H9 (cell line): Measurements from ENCODE around the gene NFIX. TPM values are rescaled to one million over a fixed set of nuclear protein-coding genes. Genes with fewer than 3 reads are reported as not detected.

ENCODE experiments used
- DNase-seq: peaks from one replicate; pipeline ENCODE4 v3.0.0-alpha.2; 2017
- H2AFZ ChIP-seq: one replicate; pipeline ENCODE4 v1.6.1; 2013; ENCODE audit warnings: mild to moderate bottlenecking, low read length, control low read depth, moderate library complexity
- H2AK5ac ChIP-seq: 2 replicates; pipeline ENCODE4 v1.6.1; 2013; ENCODE audit warnings: low read length, control low read depth, mixed read lengths; ENCODE audit not compliant: insufficient read length
- H2BK120ac ChIP-seq: one replicate; pipeline ENCODE4 v1.6.1; 2013; ENCODE audit warnings: low read depth, mild to moderate bottlenecking, low read length, control low read depth, inconsistent platforms; ENCODE audit not compliant: poor library complexity, severe bottlenecking
- H2BK12ac ChIP-seq: 2 replicates; pipeline ENCODE4 v1.6.1; 2013; ENCODE audit warnings: low read length, control low read depth, mixed read lengths, low read depth; ENCODE audit not compliant: insufficient read length
- H2BK15ac ChIP-seq: 2 replicates; pipeline ENCODE4 v1.6.1; 2013; ENCODE audit warnings: low read depth, low read length, control low read depth
- H2BK20ac ChIP-seq: one replicate; pipeline ENCODE4 v1.6.1; 2013; ENCODE audit warnings: low read depth, mild to moderate bottlenecking, low read length, control low read depth, inconsistent platforms; ENCODE audit not compliant: poor library complexity, severe bottlenecking
- H2BK5ac ChIP-seq: 2 replicates; pipeline ENCODE4 v1.6.1; 2013; ENCODE audit warnings: low read length, control low read depth, mixed read lengths; ENCODE audit not compliant: insufficient read length
- H3K14ac ChIP-seq: 2 replicates; pipeline ENCODE4 v1.6.1; 2013; ENCODE audit warnings: low read length, control low read depth; ENCODE audit not compliant: insufficient read depth
- H3K18ac ChIP-seq: 2 replicates; pipeline ENCODE4 v1.6.1; 2013; ENCODE audit warnings: low read depth, mild to moderate bottlenecking, mixed read lengths, low read length, control low read depth; ENCODE audit not compliant: insufficient read length
- H3K23ac ChIP-seq: 2 replicates; pipeline ENCODE4 v1.6.1; 2013; ENCODE audit warnings: low read length, control low read depth, mixed read lengths, low read depth; ENCODE audit not compliant: insufficient read length
- H3K23me2 ChIP-seq: 2 replicates; pipeline ENCODE4 v1.6.1; 2013; ENCODE audit warnings: low read depth, mild to moderate bottlenecking, mixed read lengths, low read length, control low read depth; ENCODE audit not compliant: insufficient read length, poor library complexity, severe bottlenecking
- H3K27ac ChIP-seq: 2 replicates; pipeline ENCODE4 v1.5.1; 2013; ENCODE audit warnings: low read length, control low read depth, mixed read lengths, low read depth; ENCODE audit not compliant: insufficient read length
- H3K27me3 ChIP-seq: 2 replicates; pipeline ENCODE4 v1.6.1; 2013; ENCODE audit warnings: low read length, control low read depth, inconsistent platforms; ENCODE audit not compliant: insufficient read depth
- H3K4ac ChIP-seq: 2 replicates; pipeline ENCODE4 v1.6.1; 2013; ENCODE audit warnings: low read depth, mild to moderate bottlenecking, control low read depth, inconsistent platforms, low read length, moderate library complexity
- H3K4me1 ChIP-seq: 2 replicates; pipeline ENCODE4 v1.6.1; 2013; ENCODE audit warnings: low read length, control low read depth, inconsistent platforms; ENCODE audit not compliant: insufficient read depth
- H3K4me2 ChIP-seq: 2 replicates; pipeline ENCODE4 v1.6.1; 2013; ENCODE audit warnings: low read length, control low read depth, mixed read lengths; ENCODE audit not compliant: insufficient read length, insufficient read depth
- H3K56ac ChIP-seq: 2 replicates; pipeline ENCODE4 v1.6.1; 2013; ENCODE audit warnings: low read depth, mild to moderate bottlenecking, mixed read lengths, low read length, control low read depth; ENCODE audit not compliant: insufficient read length
- H3K79me1 ChIP-seq: 2 replicates; pipeline ENCODE4 v1.6.1; 2013; ENCODE audit warnings: low read depth, mild to moderate bottlenecking, moderate library complexity, low read length, control low read depth, inconsistent platforms; ENCODE audit not compliant: insufficient read depth, poor library complexity, severe bottlenecking
- H3K79me2 ChIP-seq: 2 replicates; pipeline ENCODE4 v1.6.1; 2013; ENCODE audit warnings: low read length, control low read depth, inconsistent platforms; ENCODE audit not compliant: insufficient read depth
- H3K9ac ChIP-seq: 2 replicates; pipeline ENCODE4 v1.6.1; 2013; ENCODE audit warnings: low read length, control low read depth, mixed read lengths; ENCODE audit not compliant: insufficient read length; ENCODE audit errors: extremely low read depth
- H3K9me3 ChIP-seq: one replicate; pipeline ENCODE4 v1.6.1; 2013; ENCODE audit warnings: low read depth, low read length, inconsistent platforms; ENCODE audit not compliant: control insufficient read depth
- H3T11ph ChIP-seq: one replicate; pipeline ENCODE4 v1.6.1; 2013; ENCODE audit warnings: mild to moderate bottlenecking, low read length, control low read depth, inconsistent platforms
- H4K20me1 ChIP-seq: one replicate; pipeline ENCODE4 v1.6.1; 2013; ENCODE audit not compliant: control insufficient read depth, insufficient read length, insufficient read depth
- H4K5ac ChIP-seq: 2 replicates; pipeline ENCODE4 v1.6.1; 2013; ENCODE audit warnings: low read depth, mild to moderate bottlenecking, mixed read lengths, low read length, control low read depth; ENCODE audit not compliant: insufficient read length
- H4K8ac ChIP-seq: replicated peaks from 2 replicates; pipeline ENCODE4 v1.6.1; 2013; ENCODE audit warnings: low read length, control low read depth, mixed read lengths, low read depth; ENCODE audit not compliant: insufficient read length
- H4K91ac ChIP-seq: 2 replicates; pipeline ENCODE4 v1.6.1; 2013; ENCODE audit warnings: low read depth, mild to moderate bottlenecking, moderate library complexity, mixed read lengths, low read length, control low read depth; ENCODE audit not compliant: insufficient read length
- H3K27ac Mint-ChIP-seq, 3 experiments: 2 replicates in 2 of 3; 3 replicates in 1 of 3; pipeline ENCODE4 v1.8.0; 2020 to 2021; ENCODE audit warnings: mixed read lengths in 3 of 3, mild to moderate bottlenecking in 1 of 3, moderate library complexity in 1 of 3
- H3K27me3 Mint-ChIP-seq: 2 replicates; pipeline ENCODE4 v1.8.0; 2021; ENCODE audit warnings: low read depth, mild to moderate bottlenecking, moderate library complexity, mixed read lengths
- H3K36me3 Mint-ChIP-seq, 3 experiments: 2 replicates in 2 of 3; 3 replicates in 1 of 3; pipeline ENCODE4 v1.8.0; 2020 to 2021; ENCODE audit warnings: low read depth in 3 of 3, mixed read lengths in 3 of 3; ENCODE audit not compliant: insufficient read depth in 1 of 3
- H3K4me1 Mint-ChIP-seq, 2 experiments: 2 replicates each; pipeline ENCODE4 v1.8.0; 2020; ENCODE audit warnings: mixed read lengths in 2 of 2
- H3K4me3 Mint-ChIP-seq, 2 experiments: 2 replicates in 1 of 2; 3 replicates in 1 of 2; pipeline ENCODE4 v1.8.0; 2020 to 2021; ENCODE audit warnings: mild to moderate bottlenecking in 2 of 2, mixed read lengths in 2 of 2, moderate library complexity in 1 of 2
- H3K9me3 Mint-ChIP-seq, 2 experiments: 2 replicates in 1 of 2; 3 replicates in 1 of 2; pipeline ENCODE4 v1.8.0; 2020; ENCODE audit warnings: mild to moderate bottlenecking in 2 of 2, mixed read lengths in 2 of 2, moderate library complexity in 1 of 2
- CTCF ChIP-seq: fragments of 200-600 bp; sonication (generic); conservative IDR thresholded peaks from 3 replicates; pipeline ENCODE4 v1.8.0; 2021; ENCODE audit warnings: antibody characterized with exemption, mild to moderate bottlenecking
- WGBS: extraction: QIAGEN DNeasy Blood & Tissue Kit; methylation state at CpG from one replicate; pipeline ENCODE4 v1.1.7; 2013; ENCODE audit warnings: missing lambda C conversion rate, low lambda C conversion rate, mixed read lengths; ENCODE audit not compliant: insufficient read length; ENCODE audit errors: extremely low coverage; 5-methylcytosine and 5-hydroxymethylcytosine counted together
- total RNA-seq: library from RNA; stranded (reverse); gene quantifications from 2 replicates; pipeline ENCODE4 v1.2.1, GENCODE V29; 2021

The NFIX gene
- total RNA-seq, 1 experiment from 2014 or later: 0.31 TPM

- no CpG with 5 or more reads among the region's 8 CpGs for WGBS
- Histone ChIP-seq H3K56ac (no peak overlapping the region), H2BK5ac (no peak overlapping the region), H3K79me1 (no peaks in the 10 kb centered on the region), H3K23me2 (no peaks in the 10 kb centered on the region), H3K4me2 (no peak overlapping the region), H3K9ac (no peak overlapping the region), H4K20me1 (no peaks in the 10 kb centered on the region), H3K18ac (no peak overlapping the region), H4K8ac (no peak overlapping the region), H3K14ac (no peak overlapping the region), H2BK20ac (no peak overlapping the region), H3K23ac (no peak overlapping the region), H2BK12ac (no peak overlapping the region), H3K4ac (no peak overlapping the region), H3T11ph (no peak overlapping the region), H2AFZ (no peak overlapping the region), H2BK120ac (no peak overlapping the region), H3K79me2 (no peaks in the 10 kb centered on the region), H4K5ac (no peak overlapping the region), H3K27me3 (peaks cover 4% of the 10 kb centered on the region; the same call in 1 of the 2 replicates), H4K91ac (no peak overlapping the region), H2AK5ac (no peak overlapping the region), H3K9me3 (no peaks in the 10 kb centered on the region), H3K4me1 (no peaks in the 10 kb centered on the region), H2BK15ac (no peak overlapping the region), H3K27ac (no peak overlapping the region)
- Mint-ChIP-seq H3K36me3 (no peaks in the 10 kb centered on the region), H3K27me3 (peaks cover 94% of the 10 kb centered on the region), H3K9me3 (no peaks in the 10 kb centered on the region), H3K27ac (no peak overlapping the region), H3K4me1 (peaks cover 2 to 7% of the 10 kb centered on the region in 2 experiments), H3K4me3 (no peak overlapping the region)
- TF ChIP-seq CTCF: peak; percentile 86
- DNase-seq: peak; percentile 79
These were observed 38.7 kb downstream of the NFIX start for GRCh38 chr19:13033819-13034611.
